Measurements from ENCODE around the gene TLCD4. TPM values are rescaled to one million over a fixed set of nuclear protein-coding genes. Genes with fewer than 3 reads are reported as not detected.

Gene TLCD4
- total and polyA plus RNA-seq, 2 of the 13 experiments (the other 11 are each of a cell fraction or from before 2014, with no cell fraction given): 4.7 to 14.5 TPM

- ATAC-seq (no peak), DNase-seq (ENCODE audit: low spot score) (no peak), FAIRE-seq (no peak)
- no peaks in the 10 kb centered on the region; a peak in 1 of 5 replicates for H3K27me3 ChIP-seq (ENCODE audit: control insufficient read depth in 1 of 2, insufficient read depth in 2 of 2, low read length in 2 of 2)
- TF ChIP-seq ZNF263 (CRISPR knock-in tag; IDR thresholded peaks at IDR 0.05) (peak; percentile 23; the same call in 1 of the 2 replicates), ZNF768 (CRISPR knock-in tag; IDR thresholded peaks at IDR 0.05) (no peak)
- intact Hi-C loops (cut with micrococcal nuclease; ENCODE audit: unreplicated experiment): loop anchor here (2.0 kb wide), 1 partner anchor 22 kb away; no protein-coding TSS in a partner anchor
- peak overlapping the region; percentile 96 for H3K27ac ChIP-seq (ENCODE audit: extremely low read length, insufficient read depth, low read length)
- H2AFZ ChIP-seq (ENCODE audit: low read length): no peak overlapping the region
- H3K9me3 ChIP-seq (ENCODE audit: low read length): no peaks in the 10 kb centered on the region
- POLR2A ChIA-PET: interaction anchor here (1.0 to 5.3 kb wide), 4 partner anchors 13 to 114 kb away, joined by 3 to 26 read pairs (median 3); partner anchors contain the start of genes ALG14 and RWDD3
- H3K36me3 ChIP-seq (replicated peaks in 1 of 2; ENCODE audit: control insufficient read depth in 1 of 2, insufficient read depth in 2 of 2, low read length in 2 of 2): no peaks in the 10 kb centered on the region
- peaks cover 30% of the 10 kb centered on the region for H3K79me2 ChIP-seq (ENCODE audit: insufficient read depth, low read length)
- peak overlapping the region in 1 of 3 experiments; percentile 3; a peak in 1 of 6 replicates for H3K4me3 ChIP-seq (replicated peaks in 1 of 3; ENCODE audit: insufficient read depth in 1 of 3, low read depth in 2 of 3, low read length in 3 of 3)
- no peaks in the 10 kb centered on the region for H4K20me1 ChIP-seq (ENCODE audit: insufficient read depth, low read length)
- BruUV-seq (replicated peaks): no TSS peak
- CTCF ChIA-PET (ENCODE audit: low intra/inter-chr PET ratio, low total read pairs): no interaction called here
- in situ Hi-C loops (cut with HindIII; ENCODE audit: extremely low pct_ligation_motif_present, low pct_unique_long_range_greater_than_20kb): no loop called here
- H3K4me1 ChIP-seq (ENCODE audit: insufficient read depth, low read length): peaks cover 79% of the 10 kb centered on the region
- peak overlapping the region; percentile 83 for H3K4me2 ChIP-seq (ENCODE audit: low read depth, low read length)
- H3K9ac ChIP-seq (ENCODE audit: insufficient read depth, low read depth, low read length): peak overlapping the region; percentile 63
These were observed 2.1 kb downstream of the TLCD4 start for GRCh38 chr1:95119273-95119672.

- CTCF ChIA-PET (ENCODE audit: low intra/inter-chr PET ratio, low total read pairs): no interaction called here
- 5% methylated on average over 8 of the region's 8 CpGs for WGBS (ENCODE audit: low lambda C conversion rate)
- no TSS peak for BruUV-seq (replicated peaks)
- intact Hi-C loops (cut with micrococcal nuclease; ENCODE audit: unreplicated experiment): loop anchor here (1.0 kb wide), 1 partner anchor 11 kb away; no protein-coding TSS in a partner anchor
- DNase-seq (ENCODE audit: low spot score): peak; percentile 99
- Histone ChIP-seq H4K20me1 (ENCODE audit: insufficient read depth, low read length) (no peaks in the 10 kb centered on the region), H2AFZ (ENCODE audit: low read length) (no peak overlapping the region), H3K27ac (ENCODE audit: extremely low read length, insufficient read depth, low read length) (peak overlapping the region; percentile 96), H3K36me3 (replicated peaks in 1 of 2; ENCODE audit: control insufficient read depth in 1 of 2, insufficient read depth in 2 of 2, low read length in 2 of 2) (no peaks in the 10 kb centered on the region), H3K4me1 (ENCODE audit: insufficient read depth, low read length) (peaks cover 72% of the 10 kb centered on the region), H3K4me2 (ENCODE audit: low read depth, low read length) (peak overlapping the region; percentile 59), H3K9ac (ENCODE audit: insufficient read depth, low read depth, low read length) (peak overlapping the region; percentile 68), H3K79me2 (ENCODE audit: insufficient read depth, low read length) (peaks cover 41% of the 10 kb centered on the region), H3K27me3 (ENCODE audit: control insufficient read depth in 1 of 2, insufficient read depth in 2 of 2, low read length in 2 of 2) (no peaks in the 10 kb centered on the region), H3K4me3 (replicated peaks in 1 of 3; ENCODE audit: insufficient read depth in 1 of 3, low read depth in 2 of 3, low read length in 3 of 3) (no peak overlapping the region), H3K9me3 (ENCODE audit: low read length) (no peaks in the 10 kb centered on the region)
- ATAC-seq: peak; percentile 91
- in situ Hi-C loops (cut with HindIII; ENCODE audit: extremely low pct_ligation_motif_present, low pct_unique_long_range_greater_than_20kb): loop anchor here (10.0 kb wide), 1 partner anchor 47 kb away; the partner anchor contains the start of gene ALG14
- POLR2A ChIA-PET: interaction anchor here (0.7 to 2.0 kb wide), 7 partner anchors 9 to 111 kb away, joined by 3 to 17 read pairs (median 5); partner anchors contain the start of genes ALG14 and RWDD3
- peak; percentile 98 for FAIRE-seq
- TF ChIP-seq MYPOP (CRISPR knock-in tag; IDR thresholded peaks at IDR 0.05): peak; percentile 65; the same call in 1 of the 2 replicates
- peak; percentile 79; the same call in 1 of the 2 replicates for TF ChIP-seq ZNF430 (CRISPR knock-in tag; IDR thresholded peaks at IDR 0.05)
- no peak; the same call in 1 of the 2 replicates for TF ChIP-seq ZNF792 (CRISPR knock-in tag; IDR thresholded peaks at IDR 0.05)
- 0 out of 2 replicates have a peak, but pooled peaks have one; percentile 54 for TF ChIP-seq ZBTB7A (CRISPR knock-in tag; IDR thresholded peaks at IDR 0.05)
- TF ChIP-seq NFKB2 (CRISPR knock-in tag; IDR thresholded peaks at IDR 0.05; ENCODE audit: borderline replicate concordance): no peak
- TF ChIP-seq, protein P1, sequence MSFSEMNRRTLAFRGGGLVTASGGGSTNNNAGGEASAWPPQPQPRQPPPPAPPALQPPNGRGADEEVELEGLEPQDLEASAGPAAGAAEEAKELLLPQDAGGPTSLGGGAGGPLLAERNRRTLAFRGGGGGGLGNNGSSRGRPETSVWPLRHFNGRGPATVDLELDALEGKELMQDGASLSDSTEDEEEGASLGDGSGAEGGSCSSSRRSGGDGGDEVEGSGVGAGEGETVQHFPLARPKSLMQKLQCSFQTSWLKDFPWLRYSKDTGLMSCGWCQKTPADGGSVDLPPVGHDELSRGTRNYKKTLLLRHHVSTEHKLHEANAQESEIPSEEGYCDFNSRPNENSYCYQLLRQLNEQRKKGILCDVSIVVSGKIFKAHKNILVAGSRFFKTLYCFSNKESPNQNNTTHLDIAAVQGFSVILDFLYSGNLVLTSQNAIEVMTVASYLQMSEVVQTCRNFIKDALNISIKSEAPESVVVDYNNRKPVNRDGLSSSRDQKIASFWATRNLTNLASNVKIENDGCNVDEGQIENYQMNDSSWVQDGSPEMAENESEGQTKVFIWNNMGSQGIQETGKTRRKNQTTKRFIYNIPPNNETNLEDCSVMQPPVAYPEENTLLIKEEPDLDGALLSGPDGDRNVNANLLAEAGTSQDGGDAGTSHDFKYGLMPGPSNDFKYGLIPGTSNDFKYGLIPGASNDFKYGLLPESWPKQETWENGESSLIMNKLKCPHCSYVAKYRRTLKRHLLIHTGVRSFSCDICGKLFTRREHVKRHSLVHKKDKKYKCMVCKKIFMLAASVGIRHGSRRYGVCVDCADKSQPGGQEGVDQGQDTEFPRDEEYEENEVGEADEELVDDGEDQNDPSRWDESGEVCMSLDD (CRISPR knock-in tag; IDR thresholded peaks at IDR 0.05; ENCODE audit: borderline replicate concordance): no peak
- TF ChIP-seq NR2C2 (CRISPR knock-in tag; IDR thresholded peaks at IDR 0.05; ENCODE audit: borderline replicate concordance): peak; percentile 89
- TF ChIP-seq YEATS2 (CRISPR knock-in tag; IDR thresholded peaks at IDR 0.05; ENCODE audit: borderline replicate concordance): peak; percentile 32; the same call in 1 of the 2 replicates
- TF ChIP-seq POGK (CRISPR knock-in tag; conservative IDR thresholded peaks at IDR 0.05): peak; percentile 73
These were observed 5.1 kb downstream of the TLCD4 start for GRCh38 chr1:95122151-95122697.
